Measurements from ENCODE around the gene FN1. TPM values are rescaled to one million over a fixed set of nuclear protein-coding genes. Genes with fewer than 3 reads are reported as not detected.
"Not testable (repeated sequence)": the region's sequence is repeated elsewhere in the genome, so short reads cannot be mapped to it uniquely, and the experiment has no call there.

The FN1 gene
- total and polyA plus RNA-seq, 2 donors (not counting 3 experiments of a cell fraction or from before 2014, with no cell fraction given): 3,221 to 3,740 TPM

DNA sequence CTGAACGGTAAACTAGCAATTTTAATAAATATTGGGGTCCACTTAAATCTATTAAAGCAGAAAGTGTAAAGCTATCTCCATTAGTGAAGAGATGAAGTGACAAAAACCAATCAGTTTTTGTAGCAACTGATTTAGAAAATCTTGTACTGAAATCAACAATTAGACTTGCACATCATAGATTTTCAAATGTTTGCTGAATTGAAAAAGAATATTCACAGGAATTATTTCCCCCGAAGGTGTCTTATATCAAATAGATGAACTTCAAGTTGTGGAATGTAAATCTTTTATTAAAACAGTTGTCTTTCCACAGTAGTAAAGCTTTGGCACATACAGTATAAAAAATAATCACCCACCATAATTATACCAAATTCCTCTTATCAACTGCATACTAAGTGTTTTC lies 75.3 kb downstream of the FN1 start:
- Histone ChIP-seq H3K4me1 (ENCODE audit: control insufficient read depth, extremely low read depth, insufficient read depth, low read length) (no peaks in the 10 kb centered on the region), H4K20me1 (replicated peaks; ENCODE audit: control insufficient read depth, extremely low read depth, insufficient read depth, low read length) (no peaks in the 10 kb centered on the region), H3K27ac (ENCODE audit: insufficient read depth, low read depth, low read length) (no peak overlapping the region), H3K79me2 (ENCODE audit: control insufficient read depth, insufficient read depth, low read length) (no peaks in the 10 kb centered on the region), H3K36me3 (ENCODE audit: control insufficient read depth in 2 of 2, extremely low read depth in 1 of 2, insufficient read depth in 2 of 2, low read length in 2 of 2) (peaks cover 44 to 45% of the 10 kb centered on the region in 2 experiments), H3K4me2 (ENCODE audit: insufficient read depth, low read length) (no peak overlapping the region), H3K27me3 (ENCODE audit: control insufficient read depth in 2 of 2, insufficient read depth in 2 of 2, low read length in 2 of 2) (no peaks in the 10 kb centered on the region), H3K9ac (replicated peaks; ENCODE audit: extremely low read depth, insufficient read depth, low read length) (no peak overlapping the region), H3K9me3 (replicated peaks; ENCODE audit: control insufficient read depth, insufficient read depth, low read length) (no peaks in the 10 kb centered on the region), H3K9me1 (replicated peaks; ENCODE audit: control insufficient read depth, extremely low read depth, insufficient read depth, low read length) (no peaks in the 10 kb centered on the region), H2AFZ (ENCODE audit: low read depth, low read length) (no peak overlapping the region), H3K4me3 (replicated peaks in 1 of 3; ENCODE audit: insufficient read depth in 1 of 3, low read depth in 1 of 3, low read length in 3 of 3) (no peak overlapping the region)
- intact Hi-C loops (cut with micrococcal nuclease): loop anchor here (5.0 kb wide), 1 partner anchor 37 kb away; no protein-coding TSS in a partner anchor
- BruUV-seq (replicated peaks): no TSS peak
- TF ChIP-seq POLR2AphosphoS5 (IDR thresholded peaks at IDR 0.05; ENCODE audit: insufficient read depth, low read depth, low read length) (no peak), FOS (IDR thresholded peaks at IDR 0.05; ENCODE audit: borderline replicate concordance, insufficient read depth, low read length) (no peak), MYC (IDR thresholded peaks at IDR 0.05; ENCODE audit: low read depth, low read length) (no peak), POLR2A (IDR thresholded peaks at IDR 0.05; ENCODE audit: low read depth, low read length) (no peak), JUN (IDR thresholded peaks at IDR 0.05; ENCODE audit: borderline replicate concordance, insufficient read depth, insufficient read length, low read depth) (no peak), GATA2 (IDR thresholded peaks at IDR 0.05; ENCODE audit: insufficient read depth, insufficient read length, low read depth, low read length) (no peak), EZH2 (IDR thresholded peaks at IDR 0.05; ENCODE audit: borderline replicate concordance, low read depth, low read length, severe bottlenecking) (no peak)
- TF ChIP-seq, protein P1, sequence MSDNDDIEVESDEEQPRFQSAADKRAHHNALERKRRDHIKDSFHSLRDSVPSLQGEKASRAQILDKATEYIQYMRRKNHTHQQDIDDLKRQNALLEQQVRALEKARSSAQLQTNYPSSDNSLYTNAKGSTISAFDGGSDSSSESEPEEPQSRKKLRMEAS (IDR thresholded peaks at IDR 0.05; ENCODE audit: insufficient read depth, insufficient read length): no peak
- TF ChIP-seq, protein P2, sequence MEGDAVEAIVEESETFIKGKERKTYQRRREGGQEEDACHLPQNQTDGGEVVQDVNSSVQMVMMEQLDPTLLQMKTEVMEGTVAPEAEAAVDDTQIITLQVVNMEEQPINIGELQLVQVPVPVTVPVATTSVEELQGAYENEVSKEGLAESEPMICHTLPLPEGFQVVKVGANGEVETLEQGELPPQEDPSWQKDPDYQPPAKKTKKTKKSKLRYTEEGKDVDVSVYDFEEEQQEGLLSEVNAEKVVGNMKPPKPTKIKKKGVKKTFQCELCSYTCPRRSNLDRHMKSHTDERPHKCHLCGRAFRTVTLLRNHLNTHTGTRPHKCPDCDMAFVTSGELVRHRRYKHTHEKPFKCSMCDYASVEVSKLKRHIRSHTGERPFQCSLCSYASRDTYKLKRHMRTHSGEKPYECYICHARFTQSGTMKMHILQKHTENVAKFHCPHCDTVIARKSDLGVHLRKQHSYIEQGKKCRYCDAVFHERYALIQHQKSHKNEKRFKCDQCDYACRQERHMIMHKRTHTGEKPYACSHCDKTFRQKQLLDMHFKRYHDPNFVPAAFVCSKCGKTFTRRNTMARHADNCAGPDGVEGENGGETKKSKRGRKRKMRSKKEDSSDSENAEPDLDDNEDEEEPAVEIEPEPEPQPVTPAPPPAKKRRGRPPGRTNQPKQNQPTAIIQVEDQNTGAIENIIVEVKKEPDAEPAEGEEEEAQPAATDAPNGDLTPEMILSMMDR (IDR thresholded peaks at IDR 0.05; ENCODE audit: extremely low read depth in 1 of 2, insufficient read depth in 1 of 2, low read depth in 1 of 2, low read length in 2 of 2): no peak
- dilution Hi-C loops (cut with MboI; ENCODE audit: extremely low pct_ligation_motif_present, low sequenced_read_pairs): no loop called here
- FAIRE-seq: no peak
- DNase-seq (ENCODE audit: low read depth, low spot score): no peak
- ChIA-PET POLR2A (no interaction called here), CTCF (no interaction called here)

DNA sequence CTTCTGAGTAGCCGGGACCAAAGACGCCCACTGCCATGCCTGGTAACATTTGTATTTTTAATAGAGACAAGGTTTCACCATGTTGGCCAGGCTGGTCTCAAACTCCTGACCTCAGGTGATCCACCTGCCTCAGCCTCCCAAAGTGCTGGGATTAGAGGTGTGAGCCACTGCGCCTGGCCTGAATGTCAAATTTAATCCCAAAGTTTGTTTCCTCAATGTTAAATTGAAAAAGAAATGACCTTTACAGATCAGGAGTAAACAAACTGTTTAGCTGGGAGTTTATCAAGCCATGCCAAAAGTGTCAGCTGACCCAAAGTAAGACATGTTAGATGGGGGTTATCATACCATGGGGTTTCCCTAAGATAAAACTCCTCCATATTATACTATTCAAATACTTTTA lies 75.8 kb downstream of the FN1 start:
- H3K9me3 ChIP-seq (replicated peaks; ENCODE audit: control insufficient read depth, insufficient read depth, low read length); DNase-seq (ENCODE audit: low read depth, low spot score); H2AFZ ChIP-seq (ENCODE audit: low read depth, low read length); H3K27ac ChIP-seq (ENCODE audit: insufficient read depth, low read depth, low read length); dilution Hi-C loops (cut with MboI; ENCODE audit: extremely low pct_ligation_motif_present, low sequenced_read_pairs); POLR2A ChIA-PET; BruUV-seq (replicated peaks); H3K9me1 ChIP-seq (replicated peaks; ENCODE audit: control insufficient read depth, extremely low read depth, insufficient read depth, low read length); H3K4me3 ChIP-seq (replicated peaks in 1 of 3; ENCODE audit: insufficient read depth in 1 of 3, low read depth in 1 of 3, low read length in 3 of 3); H3K27me3 ChIP-seq (ENCODE audit: control insufficient read depth in 2 of 2, insufficient read depth in 2 of 2, low read length in 2 of 2); H3K4me2 ChIP-seq (ENCODE audit: insufficient read depth, low read length); H3K9ac ChIP-seq (replicated peaks; ENCODE audit: extremely low read depth, insufficient read depth, low read length); H3K79me2 ChIP-seq (ENCODE audit: control insufficient read depth, insufficient read depth, low read length); H4K20me1 ChIP-seq (replicated peaks; ENCODE audit: control insufficient read depth, extremely low read depth, insufficient read depth, low read length); FAIRE-seq; H3K4me1 ChIP-seq (ENCODE audit: control insufficient read depth, extremely low read depth, insufficient read depth, low read length): not testable (repeated sequence)
- intact Hi-C loops (cut with micrococcal nuclease): loop anchor here (5.0 kb wide), 1 partner anchor 37 kb away; no protein-coding TSS in a partner anchor
- H3K36me3 ChIP-seq (ENCODE audit: control insufficient read depth in 2 of 2, extremely low read depth in 1 of 2, insufficient read depth in 2 of 2, low read length in 2 of 2): peaks cover 39 to 41% of the 10 kb centered on the region in 2 experiments
- CTCF ChIA-PET: interaction anchor here (1.5 kb wide), 1 partner anchor 571 kb away, joined by 4 read pairs; no protein-coding TSS in a partner anchor

Measured in endothelial cell of umbilical vein (primary cell).